Peyer's patch (tissue), 4 donors: ENCODE measurements around the gene SCN9A. TPM values are rescaled to one million over a fixed set of nuclear protein-coding genes. Genes with fewer than 3 reads are reported as not detected.
"Not testable (repeated sequence)": the region's sequence is repeated elsewhere in the genome, so short reads cannot be mapped to it uniquely, and the experiment has no call there.

Experiments used
- DNase-seq, 3 donors: peaks; one replicate each; pipeline ENCODE4 v3.0.0-alpha.2; 2017 to 2019
- H3K27ac ChIP-seq, 4 donors: fragments of 200-600 bp; sonication (generic); one replicate each; pipeline ENCODE4 v1.5.1; 2016 to 2019
- H3K27me3 ChIP-seq, 2 donors: fragments of 200-600 bp; sonication (generic); one replicate each; pipeline ENCODE4 v1.5.1; 2019
- H3K36me3 ChIP-seq, 3 donors: fragments of 200-600 bp; sonication (generic); one replicate each; pipeline ENCODE4 v1.5.1; 2016 to 2019
- H3K4me1 ChIP-seq, 4 donors: fragments of 200-600 bp; sonication (generic); one replicate each; pipeline ENCODE4 v1.5.1; 2016 to 2019
- H3K4me3 ChIP-seq, 4 donors: fragments of 200-600 bp; sonication (generic); 1 replicate in 3 of 4; 2 replicates in 1 of 4; pipeline ENCODE4 v1.5.1; 2016 to 2019; ENCODE audit warnings: mild to moderate bottlenecking in 1 of 4
- H3K9me3 ChIP-seq, 4 donors: fragments of 200-600 bp; sonication (generic); one replicate each; pipeline ENCODE4 v1.5.1; 2016 to 2019; ENCODE audit warnings: mild to moderate bottlenecking in 1 of 4
- CTCF ChIP-seq, 6 experiments: fragments of 450-650 bp in 4 of 6; fragments of 200-600 bp in 2 of 6; sonication (generic) in 1 of 6; IDR thresholded peaks; one replicate each; pipeline ENCODE4 v1.5.1; 2017 to 2019; ENCODE audit warnings: antibody characterized with exemption in 6 of 6, mild to moderate bottlenecking in 3 of 6, moderate library complexity in 1 of 6
- POLR2A ChIP-seq, 2 donors: fragments of 450-650 bp; IDR thresholded peaks; one replicate each; pipeline ENCODE4 v1.5.1; 2017; ENCODE audit warnings: antibody characterized with exemption in 2 of 2, mild to moderate bottlenecking in 2 of 2, moderate library complexity in 2 of 2
- total RNA-seq, 4 donors: library from RNA; depleted of rRNA; stranded (reverse); fragments of >200 nt; gene quantifications; one replicate each; pipeline ENCODE4 v1.1.0, GENCODE V29; 2016

The SCN9A gene
- total RNA-seq, 4 donors from 2014 or later, result 7.5 to 19.8 (median 8.7) TPM

GRCh38 chr2:166413255-166413654 is 37.5 kb upstream of the SCN9A start:
- DNase-seq, result no peak
- Histone ChIP-seq H3K4me1 (no peaks in the 10 kb centered on the region), H3K27ac (no peak overlapping the region), H3K9me3 (no peaks in the 10 kb centered on the region), H3K4me3 (no peak overlapping the region), H3K27me3 (no peaks in the 10 kb centered on the region), H3K36me3 (no peaks in the 10 kb centered on the region)
- TF ChIP-seq POLR2A (IDR thresholded peaks at IDR 0.05) (no peak), CTCF (IDR thresholded peaks at IDR 0.05) (no peak)

GRCh38 chr2:166411473-166412230 is 35.9 kb upstream of the SCN9A start:
- Histone ChIP-seq H3K27me3 (no peaks in the 10 kb centered on the region), H3K27ac (no peak overlapping the region), H3K4me3 (no peak overlapping the region), H3K9me3 (no peaks in the 10 kb centered on the region), H3K4me1 (no peaks in the 10 kb centered on the region), H3K36me3 (no peaks in the 10 kb centered on the region)
- no peak for DNase-seq
- TF ChIP-seq POLR2A (IDR thresholded peaks at IDR 0.05) (no peak), CTCF (IDR thresholded peaks at IDR 0.05) (no peak)

DNA sequence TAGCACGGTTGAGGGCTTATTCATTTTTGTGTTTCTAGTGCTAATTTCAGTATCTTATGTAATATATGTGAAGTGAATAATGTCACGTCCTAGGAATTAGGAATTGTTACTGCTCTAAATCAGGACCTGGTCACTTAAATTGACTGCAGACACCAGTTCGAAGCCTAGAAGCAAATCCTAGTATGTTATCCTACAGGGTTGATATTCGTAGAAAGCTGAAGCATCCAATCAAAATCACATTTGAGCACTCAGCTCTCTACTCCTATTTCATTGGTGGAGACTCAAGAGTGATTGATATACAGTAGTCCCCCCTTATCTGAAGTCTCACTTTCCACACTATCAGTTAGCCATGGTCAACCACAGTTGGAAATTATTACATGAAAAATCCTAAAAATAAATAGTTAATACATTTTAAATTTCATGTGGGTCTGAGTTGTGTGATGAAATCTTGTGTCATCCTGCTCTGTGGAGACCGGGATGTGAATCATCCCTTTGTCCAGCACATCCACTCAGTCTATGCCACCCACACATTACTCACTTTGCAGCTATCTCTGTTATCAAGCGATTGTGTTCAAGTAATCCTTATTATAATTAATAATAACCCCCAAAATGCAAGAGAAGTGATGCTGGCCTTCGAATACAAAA is 35.2 kb upstream of the SCN9A start:
- H3K9me3 ChIP-seq, result no peaks in the 10 kb centered on the region
- no peak for TF ChIP-seq CTCF (IDR thresholded peaks at IDR 0.05)
- no peak for TF ChIP-seq POLR2A (IDR thresholded peaks at IDR 0.05)

DNA sequence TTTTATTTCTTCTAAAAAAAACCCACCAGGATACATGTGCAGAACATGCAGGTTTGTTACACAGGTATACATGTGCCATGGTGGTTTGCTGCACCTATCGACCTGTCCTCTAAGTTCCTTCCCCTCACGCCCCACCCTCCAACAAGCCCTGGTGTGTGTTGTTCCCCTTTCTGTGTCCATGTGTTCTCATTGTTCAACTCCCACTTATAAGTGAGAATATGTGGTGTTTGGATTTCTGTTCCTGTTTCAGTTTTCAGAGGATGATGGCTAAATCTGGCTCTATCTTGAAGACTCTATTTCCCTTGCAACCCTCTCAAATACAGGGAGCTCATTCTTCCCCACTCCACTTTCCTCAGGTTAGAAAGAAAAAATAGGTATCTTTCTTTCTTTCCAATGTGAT is 32.0 kb upstream of the SCN9A start:
- not testable (repeated sequence) for H3K27me3 ChIP-seq, H3K27ac ChIP-seq, H3K9me3 ChIP-seq, H3K4me3 ChIP-seq, DNase-seq, H3K4me1 ChIP-seq, H3K36me3 ChIP-seq

More for the DNA sequence above, 35.2 kb upstream of the SCN9A start:
- DNase-seq, result no peak
- no peak overlapping the region for H3K4me3 ChIP-seq
- no peak overlapping the region for H3K27ac ChIP-seq
- no peaks in the 10 kb centered on the region for H3K4me1 ChIP-seq
- no peaks in the 10 kb centered on the region for H3K36me3 ChIP-seq
- H3K27me3 ChIP-seq, result no peaks in the 10 kb centered on the region

DNA sequence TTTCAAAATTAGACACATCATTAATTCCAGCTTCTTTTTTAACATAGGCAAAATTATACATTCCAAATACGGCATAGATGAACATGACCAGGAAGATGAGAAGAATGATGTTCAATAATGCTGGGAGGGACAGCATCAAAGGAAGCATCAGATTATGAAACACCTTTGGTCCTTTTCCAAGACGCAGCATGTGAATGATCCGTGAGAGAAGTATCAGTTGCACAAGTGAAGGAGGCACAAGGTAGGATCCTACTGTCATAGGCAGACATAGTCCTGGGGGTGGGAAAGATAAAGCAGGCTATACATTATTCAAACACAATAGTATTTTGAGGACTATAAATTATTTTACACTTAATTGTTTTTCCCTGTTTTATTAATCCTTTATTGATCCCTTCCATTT is 30.6 kb upstream of the SCN9A start:
- Histone ChIP-seq H3K27me3 (no peaks in the 10 kb centered on the region), H3K4me3 (no peak overlapping the region), H3K36me3 (no peaks in the 10 kb centered on the region), H3K4me1 (no peaks in the 10 kb centered on the region), H3K9me3 (no peaks in the 10 kb centered on the region), H3K27ac (no peak overlapping the region)
- TF ChIP-seq POLR2A (IDR thresholded peaks at IDR 0.05) (no peak), CTCF (IDR thresholded peaks at IDR 0.05) (no peak)
- DNase-seq, result no peak

DNA sequence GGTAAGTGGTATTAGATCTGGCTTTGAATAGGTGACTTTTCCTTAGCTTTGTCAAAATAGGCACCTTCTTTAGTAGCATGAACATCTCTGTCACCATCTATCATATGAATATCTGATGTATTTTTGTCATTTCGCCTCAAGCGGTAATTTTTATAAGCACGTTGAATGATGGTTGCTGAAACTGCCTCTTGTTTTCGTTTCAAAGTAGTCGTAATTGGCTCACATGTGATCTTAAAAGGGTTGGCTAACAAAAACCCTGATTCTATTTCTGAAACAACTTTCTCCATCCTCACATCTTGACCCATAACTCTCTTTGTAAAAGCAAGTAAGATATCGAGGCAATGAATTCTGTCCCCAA is 29.8 kb upstream of the SCN9A start:
- TF ChIP-seq POLR2A (IDR thresholded peaks at IDR 0.05) (no peak), CTCF (IDR thresholded peaks at IDR 0.05) (no peak)
- H3K27ac ChIP-seq, result no peak overlapping the region
- H3K4me1 ChIP-seq, result no peaks in the 10 kb centered on the region
- no peaks in the 10 kb centered on the region for H3K27me3 ChIP-seq
- H3K36me3 ChIP-seq, result no peaks in the 10 kb centered on the region
- H3K9me3 ChIP-seq, result no peaks in the 10 kb centered on the region
- DNase-seq, result no peak
- H3K4me3 ChIP-seq, result no peak overlapping the region
